K562 (cell line): ENCODE results near the gene CSNK1G3. TPM values are rescaled to one million over a fixed set of nuclear protein-coding genes. Genes with fewer than 3 reads are reported as not detected.

Source experiments
- ATAC-seq: fragments of 200-7000 bp; cut with Tn5 transposase; 3 replicates; pipeline ENCODE4 v1.9.1; 2020; ENCODE audit warnings: moderate library complexity
- BruUV-seq: library from RNA; stranded (reverse); fragments of 400-500 nt; replicated peaks from 2 replicates; lab custom pipeline; 2021; lab: Mats Ljungman, UMichigan
- CTCF ChIA-PET: fragments of 300-600 bp; formaldehyde crosslinking; extraction: SDS; loops from one replicate; lab custom pipeline; 2021; ENCODE audit warnings: low intra/inter-chr PET ratio; lab: Yijun Ruan, JAX
- POLR2A ChIA-PET: fragments of 300-600, 350-650 bp; sonication (Branson Sonifier 250); formaldehyde crosslinking; extraction: SDS; loops from one replicate; lab custom pipeline; 2021; ENCODE audit warnings: antibody characterized with exemption, inconsistent platforms; lab: Yijun Ruan, JAX
- DNase-seq, 4 experiments: peaks; one replicate each; pipeline versions ENCODE4 v3.0.0 to v3.0.0-alpha.2; 2011 to 2018; ENCODE audit warnings: low spot score in 3 of 4, mixed read lengths in 3 of 4; ENCODE audit errors: extremely low read depth in 1 of 4
- FAIRE-seq: peaks from 2 replicates; lab custom pipeline; 2011; peaks lifted over from hg19 to GRCh38; lab: Jason Lieb, UNC
- H2AFZ ChIP-seq: 2 replicates; pipeline ENCODE4 v1.6.0; 2011; ENCODE audit warnings: low read depth, low read length, control low read depth, inconsistent platforms
- H3K27ac ChIP-seq: fragments of 200-600 bp; 3 replicates; pipeline ENCODE4 v1.8.0; 2011; ENCODE audit warnings: low read depth, mild to moderate bottlenecking, control low read depth, inconsistent platforms, low read length, moderate library complexity, mixed read lengths; ENCODE audit errors: extremely low read depth
- H3K27me3 ChIP-seq, 2 experiments: fragments of 300-600 bp in 1 of 2; 2 replicates in 1 of 2; 3 replicates in 1 of 2; pipeline versions ENCODE4 v1.6.0 to v1.8.0; 2011; ENCODE audit warnings: inconsistent platforms in 2 of 2, low read length in 2 of 2, mild to moderate bottlenecking in 1 of 2, mixed read lengths in 1 of 2, moderate library complexity in 1 of 2; ENCODE audit not compliant: control insufficient read depth in 2 of 2, insufficient read depth in 2 of 2
- H3K36me3 ChIP-seq: fragments of 300-600 bp; 3 replicates; pipeline ENCODE4 v1.8.0; 2011; ENCODE audit warnings: mild to moderate bottlenecking, low read length, inconsistent platforms; ENCODE audit not compliant: control insufficient read depth, insufficient read depth
- H3K4me1 ChIP-seq, 2 experiments: fragments of 200-600 bp in 1 of 2; replicated peaks in 1 of 2; 2 replicates in 1 of 2; 3 replicates in 1 of 2; pipeline versions ENCODE4 v1.5.1 to v1.8.0; 2011; ENCODE audit warnings: inconsistent platforms in 2 of 2, low read length in 2 of 2, mild to moderate bottlenecking in 1 of 2, mixed read lengths in 1 of 2, moderate library complexity in 1 of 2; ENCODE audit not compliant: control insufficient read depth in 2 of 2, insufficient read depth in 2 of 2
- H3K4me2 ChIP-seq: 2 replicates; pipeline ENCODE4 v1.6.1; 2011; ENCODE audit warnings: low read length, control low read depth, inconsistent platforms, mixed read lengths; ENCODE audit not compliant: insufficient read depth
- H3K4me3 ChIP-seq: fragments of 200-600 bp; sonication (generic), shearing (Covaris generic); 2 replicates; pipeline ENCODE4 v1.5.1; 2016; ENCODE audit warnings: control low read depth, inconsistent platforms
- H3K79me2 ChIP-seq: fragments of 200-600 bp; 3 replicates; pipeline ENCODE4 v1.8.0; 2011; ENCODE audit warnings: low read length, inconsistent platforms; ENCODE audit not compliant: control insufficient read depth, insufficient read depth
- H3K9ac ChIP-seq, 2 experiments: 2 replicates each; pipeline versions ENCODE4 v1.6.0 to v1.6.1; 2011; ENCODE audit warnings: low read depth in 2 of 2, low read length in 2 of 2, control low read depth in 1 of 2, inconsistent platforms in 1 of 2, mild to moderate bottlenecking in 1 of 2, mixed read lengths in 1 of 2; ENCODE audit not compliant: insufficient read depth in 1 of 2
- H3K9me1 ChIP-seq: one replicate; pipeline ENCODE4 v1.6.0; 2011; ENCODE audit warnings: inconsistent platforms, mild to moderate bottlenecking, low read length, moderate library complexity; ENCODE audit not compliant: control insufficient read depth, insufficient read depth
- H3K9me3 ChIP-seq: replicated peaks from 2 replicates; pipeline ENCODE4 v1.5.1; 2011; ENCODE audit warnings: low read depth, low read length, inconsistent platforms; ENCODE audit not compliant: control insufficient read depth, insufficient read depth
- H4K20me1 ChIP-seq: replicated peaks from 2 replicates; pipeline ENCODE4 v1.6.1; 2011; ENCODE audit warnings: low read length, inconsistent platforms, mixed read lengths; ENCODE audit not compliant: control insufficient read depth, insufficient read depth
- CTBP1 ChIP-seq: fragments of 450-650 bp; IDR thresholded peaks from 2 replicates; pipeline ENCODE4 v1.6.1; 2016; ENCODE audit warnings: borderline replicate concordance
- HCFC1 ChIP-seq: IDR thresholded peaks from 2 replicates; pipeline ENCODE4 v1.6.1; 2012; ENCODE audit warnings: low read depth, low read length, improper control_type of control experiment
- HNRNPK ChIP-seq: fragments of 200-400 bp; formaldehyde crosslinking; IDR thresholded peaks from one replicate; pipeline ENCODE4 v1.6.1; 2018; ENCODE audit warnings: mild to moderate bottlenecking, low read depth, low read length; ENCODE audit not compliant: poor library complexity, severe bottlenecking
- HSF4 ChIP-seq: fragments of 250-450 bp; sonication (Bioruptor Pico); IDR thresholded peaks from 2 replicates; pipeline ENCODE4 v2.1.2; 2022; ENCODE audit warnings: mild to moderate bottlenecking, moderate library complexity, borderline replicate concordance
- PPARD ChIP-seq: fragments of 250-450 bp; sonication (Bioruptor Pico); IDR thresholded peaks from 2 replicates; pipeline ENCODE4 v1.8.0; 2022; ENCODE audit warnings: inconsistent platforms, mild to moderate bottlenecking, moderate library complexity
- SMAD3 ChIP-seq: fragments of 450-650 bp; formaldehyde crosslinking; conservative IDR thresholded peaks from 2 replicates; pipeline ENCODE4 v1.4.0; 2020; ENCODE audit warnings: mild to moderate bottlenecking
- SREBF2 ChIP-seq: sonication (generic); formaldehyde crosslinking; IDR thresholded peaks from 2 replicates; pipeline ENCODE4 v1.4.0; 2020; ENCODE audit warnings: mild to moderate bottlenecking, missing genetic modification reagents
- WHSC1 ChIP-seq: IDR thresholded peaks from one replicate; pipeline ENCODE4 v1.6.1; 2012; ENCODE audit warnings: low read length, control low read depth, inconsistent platforms
- ZNF232 ChIP-seq: sonication (generic); formaldehyde crosslinking; IDR thresholded peaks from 2 replicates; pipeline ENCODE4 v1.8.0; 2022; ENCODE audit warnings: mild to moderate bottlenecking, missing genetic modification reagents
- ZNF79 ChIP-seq: fragments of 250-450 bp; sonication (Bioruptor Pico); IDR thresholded peaks from 2 replicates; pipeline ENCODE4 v1.4.0; 2020; ENCODE audit warnings: low read depth, mild to moderate bottlenecking, moderate library complexity
- WGBS: fragments of 100-300 bp; shearing (Covaris generic); methylation state at CpG from one replicate; pipeline ENCODE4 v1.1.6; 2016; ENCODE audit warnings: low coverage, mixed read lengths; ENCODE audit not compliant: insufficient coverage; ENCODE audit errors: missing lambda C conversion rate; 5-methylcytosine and 5-hydroxymethylcytosine counted together
- in situ Hi-C: fragments of 300-500 bp; cut with MboI; formaldehyde crosslinking; loops from 4 replicates; pipeline ENCODE4 v1.15.0; 2018; ENCODE audit warnings: inconsistent platforms, mixed read lengths
- intact Hi-C: fragments of 100-400 bp; cut with micrococcal nuclease; formaldehyde crosslinking; loops from 2 replicates; pipeline ENCODE4 v1.14.2; 2022
- polyA plus RNA-seq, 8 experiments: library from polyadenylated mRNA; depleted of rRNA in 4 of 8; stranded (reverse) in 5 of 8; unstranded in 3 of 8; fragments of >200 nt; fragmentation: Nextera tagmentation in 2 of 8; fragmentation: Illumina TruSeq in 1 of 8; extraction: Ambion mirVana in 2 of 8; extraction: Trizol in 1 of 8; gene quantifications; 2 replicates each; pipeline versions ENCODE4 v1.2.1 to v1.2.3, GENCODE V29; 2011 to 2014; ENCODE audit warnings: inconsistent platforms in 1 of 8, missing spikeins in 1 of 8
- total RNA-seq, 7 experiments: library from RNA; depleted of rRNA in 6 of 7; stranded (reverse); fragments of >200 nt in 6 of 7; fragmentation: Illumina TruSeq in 2 of 7; extraction: Trizol in 2 of 7; gene quantifications; 2 replicates each; pipeline versions ENCODE4 v1.2.1 to v1.2.3, GENCODE V29; 2011 to 2021; ENCODE audit warnings: low replicate concordance in 1 of 7
- TF ChIP-seq, protein P1 (sequence below): fragments of 250-450 bp; sonication (Bioruptor Pico); IDR thresholded peaks from 2 replicates; pipeline ENCODE4 v1.8.0; 2021; ENCODE audit warnings: moderate library complexity, mild to moderate bottlenecking, inconsistent platforms
- TF ChIP-seq, protein P2 (sequence below): fragments of 250-450 bp; sonication (Bioruptor Pico); IDR thresholded peaks from 2 replicates; pipeline ENCODE4 v1.5.1; 2021; ENCODE audit warnings: mild to moderate bottlenecking
- TF ChIP-seq, protein P3 (sequence below): fragments of 150-350 bp; conservative IDR thresholded peaks from 2 replicates; pipeline ENCODE4 v1.6.1; 2014; ENCODE audit warnings: low read length
- TF ChIP-seq, protein P4 (sequence below): sonication (generic); formaldehyde crosslinking; IDR thresholded peaks from 2 replicates; pipeline ENCODE4 v1.8.1; 2022; ENCODE audit warnings: missing genetic modification reagents
- TF ChIP-seq, protein P5 (sequence below): fragments of 250-450 bp; sonication (Bioruptor Pico); IDR thresholded peaks from 2 replicates; pipeline ENCODE4 v1.5.0; 2021
- TF ChIP-seq, protein P6 (sequence below): sonication (generic); formaldehyde crosslinking; IDR thresholded peaks from 2 replicates; pipeline ENCODE4 v1.9.0; 2022; ENCODE audit warnings: mild to moderate bottlenecking, missing genetic modification reagents

CSNK1G3 gene
- total and polyA plus RNA-seq, 9 of the 15 experiments (the other 6 are each of a cell fraction or from before 2014, with no cell fraction given) = 8.3 to 27.6 (median 16.5) TPM

DNA sequence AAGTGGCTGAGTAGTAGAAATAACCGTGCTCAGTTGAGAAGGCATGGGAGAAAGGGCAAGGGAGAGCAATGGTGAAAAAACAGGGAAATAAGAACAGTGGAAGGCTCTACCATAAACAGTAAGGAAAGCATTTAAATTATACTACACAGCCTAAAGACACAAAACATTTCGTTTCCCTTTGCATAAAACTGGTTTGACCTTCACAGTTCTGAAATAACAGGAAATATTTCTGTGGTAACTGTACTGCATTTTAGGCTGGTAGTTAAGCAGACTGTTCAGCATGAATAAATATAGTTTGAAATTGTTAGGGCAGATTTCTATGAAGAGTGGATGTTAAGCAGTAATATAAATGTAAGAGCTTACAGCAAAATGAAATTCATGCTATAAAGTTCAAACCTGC lies 147.5 kb downstream of the CSNK1G3 start:
- ATAC-seq = no peak
- H3K79me2 ChIP-seq = no peaks in the 10 kb centered on the region
- no peak for DNase-seq
- 0% methylated on average over 2 of the region's 2 CpGs for WGBS
- no peaks in the 10 kb centered on the region for H3K9me3 ChIP-seq
- no peak overlapping the region for H2AFZ ChIP-seq
- in situ Hi-C loops = no loop called here
- FAIRE-seq = no peak
- no peaks in the 10 kb centered on the region for H3K9me1 ChIP-seq
- no peaks in the 10 kb centered on the region for H3K36me3 ChIP-seq
- H3K4me1 ChIP-seq = no peaks in the 10 kb centered on the region
- H3K27me3 ChIP-seq = no peaks in the 10 kb centered on the region
- CTCF ChIA-PET = no interaction called here
- BruUV-seq = no TSS peak
- intact Hi-C loops = no loop called here
- H4K20me1 ChIP-seq = no peaks in the 10 kb centered on the region
- H3K27ac ChIP-seq = no peak overlapping the region
- H3K4me3 ChIP-seq = no peak overlapping the region
- POLR2A ChIA-PET = no interaction called here
- no peak overlapping the region for H3K9ac ChIP-seq
- no peak overlapping the region for H3K4me2 ChIP-seq
- TF ChIP-seq, protein P1, sequence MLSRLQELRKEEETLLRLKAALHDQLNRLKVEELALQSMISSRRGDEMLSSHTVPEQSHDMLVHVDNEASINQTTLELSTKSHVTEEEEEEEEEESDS (CRISPR knock-in tag) = no peak
- no peak for TF ChIP-seq SMAD3 (CRISPR knock-in tag)
- TF ChIP-seq, protein P2, sequence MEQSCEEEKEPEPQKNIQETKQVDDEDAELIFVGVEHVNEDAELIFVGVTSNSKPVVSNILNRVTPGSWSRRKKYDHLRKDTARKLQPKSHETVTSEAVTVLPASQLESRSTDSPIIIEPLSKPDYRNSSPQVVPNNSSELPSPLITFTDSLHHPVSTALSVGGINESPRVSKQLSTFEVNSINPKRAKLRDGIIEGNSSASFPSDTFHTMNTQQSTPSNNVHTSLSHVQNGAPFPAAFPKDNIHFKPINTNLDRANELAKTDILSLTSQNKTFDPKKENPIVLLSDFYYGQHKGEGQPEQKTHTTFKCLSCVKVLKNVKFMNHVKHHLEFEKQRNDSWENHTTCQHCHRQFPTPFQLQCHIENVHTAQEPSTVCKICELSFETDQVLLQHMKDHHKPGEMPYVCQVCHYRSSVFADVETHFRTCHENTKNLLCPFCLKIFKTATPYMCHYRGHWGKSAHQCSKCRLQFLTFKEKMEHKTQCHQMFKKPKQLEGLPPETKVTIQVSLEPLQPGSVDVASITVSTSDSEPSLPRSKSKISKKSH (CRISPR knock-in tag) = no peak
- TF ChIP-seq, protein P3, sequence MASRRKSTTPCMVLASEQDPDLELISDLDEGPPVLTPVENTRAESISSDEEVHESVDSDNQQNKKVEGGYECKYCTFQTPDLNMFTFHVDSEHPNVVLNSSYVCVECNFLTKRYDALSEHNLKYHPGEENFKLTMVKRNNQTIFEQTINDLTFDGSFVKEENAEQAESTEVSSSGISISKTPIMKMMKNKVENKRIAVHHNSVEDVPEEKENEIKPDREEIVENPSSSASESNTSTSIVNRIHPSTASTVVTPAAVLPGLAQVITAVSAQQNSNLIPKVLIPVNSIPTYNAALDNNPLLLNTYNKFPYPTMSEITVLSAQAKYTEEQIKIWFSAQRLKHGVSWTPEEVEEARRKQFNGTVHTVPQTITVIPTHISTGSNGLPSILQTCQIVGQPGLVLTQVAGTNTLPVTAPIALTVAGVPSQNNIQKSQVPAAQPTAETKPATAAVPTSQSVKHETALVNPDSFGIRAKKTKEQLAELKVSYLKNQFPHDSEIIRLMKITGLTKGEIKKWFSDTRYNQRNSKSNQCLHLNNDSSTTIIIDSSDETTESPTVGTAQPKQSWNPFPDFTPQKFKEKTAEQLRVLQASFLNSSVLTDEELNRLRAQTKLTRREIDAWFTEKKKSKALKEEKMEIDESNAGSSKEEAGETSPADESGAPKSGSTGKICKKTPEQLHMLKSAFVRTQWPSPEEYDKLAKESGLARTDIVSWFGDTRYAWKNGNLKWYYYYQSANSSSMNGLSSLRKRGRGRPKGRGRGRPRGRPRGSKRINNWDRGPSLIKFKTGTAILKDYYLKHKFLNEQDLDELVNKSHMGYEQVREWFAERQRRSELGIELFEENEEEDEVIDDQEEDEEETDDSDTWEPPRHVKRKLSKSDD = no peak
- TF ChIP-seq HSF4 (CRISPR knock-in tag) = no peak
- no peak for TF ChIP-seq ZNF232 (CRISPR knock-in tag)
- TF ChIP-seq, protein P4, sequence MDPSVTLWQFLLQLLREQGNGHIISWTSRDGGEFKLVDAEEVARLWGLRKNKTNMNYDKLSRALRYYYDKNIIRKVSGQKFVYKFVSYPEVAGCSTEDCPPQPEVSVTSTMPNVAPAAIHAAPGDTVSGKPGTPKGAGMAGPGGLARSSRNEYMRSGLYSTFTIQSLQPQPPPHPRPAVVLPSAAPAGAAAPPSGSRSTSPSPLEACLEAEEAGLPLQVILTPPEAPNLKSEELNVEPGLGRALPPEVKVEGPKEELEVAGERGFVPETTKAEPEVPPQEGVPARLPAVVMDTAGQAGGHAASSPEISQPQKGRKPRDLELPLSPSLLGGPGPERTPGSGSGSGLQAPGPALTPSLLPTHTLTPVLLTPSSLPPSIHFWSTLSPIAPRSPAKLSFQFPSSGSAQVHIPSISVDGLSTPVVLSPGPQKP (CRISPR knock-in tag) = no peak
- TF ChIP-seq, protein P5, sequence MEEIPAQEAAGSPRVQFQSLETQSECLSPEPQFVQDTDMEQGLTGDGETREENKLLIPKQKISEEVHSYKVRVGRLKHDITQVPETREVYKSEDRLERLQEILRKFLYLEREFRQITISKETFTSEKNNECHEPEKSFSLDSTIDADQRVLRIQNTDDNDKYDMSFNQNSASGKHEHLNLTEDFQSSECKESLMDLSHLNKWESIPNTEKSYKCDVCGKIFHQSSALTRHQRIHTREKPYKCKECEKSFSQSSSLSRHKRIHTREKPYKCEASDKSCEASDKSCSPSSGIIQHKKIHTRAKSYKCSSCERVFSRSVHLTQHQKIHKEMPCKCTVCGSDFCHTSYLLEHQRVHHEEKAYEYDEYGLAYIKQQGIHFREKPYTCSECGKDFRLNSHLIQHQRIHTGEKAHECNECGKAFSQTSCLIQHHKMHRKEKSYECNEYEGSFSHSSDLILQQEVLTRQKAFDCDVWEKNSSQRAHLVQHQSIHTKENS (CRISPR knock-in tag) = no peak
- no peak for TF ChIP-seq SREBF2 (CRISPR knock-in tag)
- no peak for TF ChIP-seq HCFC1
- no peak for TF ChIP-seq ZNF79 (CRISPR knock-in tag)
- TF ChIP-seq, protein P6, sequence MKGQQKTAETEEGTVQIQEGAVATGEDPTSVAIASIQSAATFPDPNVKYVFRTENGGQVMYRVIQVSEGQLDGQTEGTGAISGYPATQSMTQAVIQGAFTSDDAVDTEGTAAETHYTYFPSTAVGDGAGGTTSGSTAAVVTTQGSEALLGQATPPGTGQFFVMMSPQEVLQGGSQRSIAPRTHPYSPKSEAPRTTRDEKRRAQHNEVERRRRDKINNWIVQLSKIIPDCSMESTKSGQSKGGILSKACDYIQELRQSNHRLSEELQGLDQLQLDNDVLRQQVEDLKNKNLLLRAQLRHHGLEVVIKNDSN (CRISPR knock-in tag) = no peak
- no peak for TF ChIP-seq CTBP1
- TF ChIP-seq PPARD (CRISPR knock-in tag) = no peak
- no peak for TF ChIP-seq HNRNPK
- TF ChIP-seq WHSC1 = no peak
